KMS-11 (cell line): ENCODE measurements around the gene GLP1R.

Experiments used
- H2AFZ ChIP-seq: fragments of 200-600 bp; sonication (generic); 2 replicates; pipeline ENCODE4 v1.6.1; 2016; ENCODE audit warnings: antibody characterized with exemption, mixed run types, low read depth
- H3K27ac ChIP-seq: fragments of 200-600 bp; sonication (generic); 2 replicates; pipeline ENCODE4 v1.6.1; 2016; ENCODE audit warnings: mild to moderate bottlenecking, mixed run types
- H3K27me3 ChIP-seq: fragments of 200-600 bp; sonication (generic); 2 replicates; pipeline ENCODE4 v1.6.1; 2017; ENCODE audit warnings: mild to moderate bottlenecking, low read depth, mixed run types, moderate library complexity; ENCODE audit not compliant: insufficient read depth
- H3K36me3 ChIP-seq: fragments of 200-600 bp; sonication (generic); 2 replicates; pipeline ENCODE4 v1.6.1; 2017; ENCODE audit warnings: mild to moderate bottlenecking, mixed run types; ENCODE audit not compliant: insufficient read depth
- H3K4me1 ChIP-seq: fragments of 200-600 bp; sonication (generic); 2 replicates; pipeline ENCODE4 v1.6.1; 2016; ENCODE audit warnings: mild to moderate bottlenecking, low read depth, mixed run types; ENCODE audit not compliant: poor library complexity, severe bottlenecking
- H3K4me2 ChIP-seq: fragments of 200-600 bp; sonication (generic); 2 replicates; pipeline ENCODE4 v1.7.0; 2016; ENCODE audit warnings: mild to moderate bottlenecking, mixed run types
- H3K4me3 ChIP-seq: fragments of 200-600 bp; sonication (generic); IDR thresholded peaks from 2 replicates; pipeline ENCODE4 v1.6.1; 2017; ENCODE audit warnings: low read depth, low read length, mixed read lengths; ENCODE audit not compliant: insufficient read depth
- H3K79me2 ChIP-seq: fragments of 200-600 bp; sonication (generic); 2 replicates; pipeline ENCODE4 v1.6.1; 2016; ENCODE audit warnings: low read depth, mixed run types; ENCODE audit not compliant: insufficient read depth
- H3K9ac ChIP-seq: fragments of 200-600 bp; sonication (generic); 2 replicates; pipeline ENCODE4 v1.6.1; 2016; ENCODE audit warnings: mild to moderate bottlenecking, mixed run types
- H4K20me1 ChIP-seq: fragments of 200-600 bp; sonication (generic); 2 replicates; pipeline ENCODE4 v1.6.1; 2016; ENCODE audit warnings: mild to moderate bottlenecking, mixed run types; ENCODE audit not compliant: insufficient read depth
- TF ChIP-seq, protein P1 (sequence below): fragments of 200-600 bp; sonication (generic); conservative IDR thresholded peaks from 2 replicates; pipeline ENCODE4 v1.6.1; 2017; ENCODE audit warnings: low read depth, mild to moderate bottlenecking, antibody characterized with exemption, low read length, moderate library complexity, mixed read lengths

Gene GLP1R

DNA sequence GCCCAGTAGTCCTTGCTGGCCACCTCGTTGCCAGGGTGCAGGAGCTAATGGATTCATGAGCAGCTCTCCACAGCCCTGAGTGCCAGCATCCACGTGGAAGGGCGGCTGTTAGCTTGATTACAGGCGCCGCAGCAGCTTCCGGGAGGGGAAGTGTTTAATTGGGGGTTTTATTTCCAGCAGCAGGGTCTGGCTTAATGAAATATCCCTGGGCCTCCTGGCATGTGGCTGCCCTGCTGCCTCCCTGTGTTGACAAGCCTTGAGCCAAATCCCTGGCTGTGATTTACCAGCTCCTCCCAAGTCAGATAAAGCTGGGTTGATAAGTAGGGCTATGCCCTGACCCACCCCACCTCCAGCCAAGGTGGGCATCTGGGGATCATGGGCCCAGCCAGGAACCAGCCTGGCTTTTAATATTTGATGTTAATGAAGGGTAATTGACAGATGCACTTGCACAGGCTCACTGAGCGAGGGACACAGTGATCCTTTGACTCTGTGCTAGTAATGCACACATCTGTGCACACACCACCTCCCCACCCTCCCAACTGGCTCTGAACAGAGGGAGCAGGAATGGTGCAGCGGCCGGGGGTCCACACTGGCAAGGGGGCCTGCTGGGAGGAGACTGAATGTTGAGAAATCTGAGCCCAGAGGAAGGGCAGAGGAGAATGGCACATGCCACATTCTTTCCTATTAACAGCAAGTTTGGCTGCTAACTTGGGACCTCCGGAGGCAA, 13.6 kb downstream of the GLP1R start:
- no peaks in the 10 kb centered on the region for H3K79me2 ChIP-seq
- H3K4me1 ChIP-seq, result no peaks in the 10 kb centered on the region
- TF ChIP-seq, protein P1, sequence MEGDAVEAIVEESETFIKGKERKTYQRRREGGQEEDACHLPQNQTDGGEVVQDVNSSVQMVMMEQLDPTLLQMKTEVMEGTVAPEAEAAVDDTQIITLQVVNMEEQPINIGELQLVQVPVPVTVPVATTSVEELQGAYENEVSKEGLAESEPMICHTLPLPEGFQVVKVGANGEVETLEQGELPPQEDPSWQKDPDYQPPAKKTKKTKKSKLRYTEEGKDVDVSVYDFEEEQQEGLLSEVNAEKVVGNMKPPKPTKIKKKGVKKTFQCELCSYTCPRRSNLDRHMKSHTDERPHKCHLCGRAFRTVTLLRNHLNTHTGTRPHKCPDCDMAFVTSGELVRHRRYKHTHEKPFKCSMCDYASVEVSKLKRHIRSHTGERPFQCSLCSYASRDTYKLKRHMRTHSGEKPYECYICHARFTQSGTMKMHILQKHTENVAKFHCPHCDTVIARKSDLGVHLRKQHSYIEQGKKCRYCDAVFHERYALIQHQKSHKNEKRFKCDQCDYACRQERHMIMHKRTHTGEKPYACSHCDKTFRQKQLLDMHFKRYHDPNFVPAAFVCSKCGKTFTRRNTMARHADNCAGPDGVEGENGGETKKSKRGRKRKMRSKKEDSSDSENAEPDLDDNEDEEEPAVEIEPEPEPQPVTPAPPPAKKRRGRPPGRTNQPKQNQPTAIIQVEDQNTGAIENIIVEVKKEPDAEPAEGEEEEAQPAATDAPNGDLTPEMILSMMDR, result no peak
- no peaks in the 10 kb centered on the region for H3K36me3 ChIP-seq
- H4K20me1 ChIP-seq, result no peaks in the 10 kb centered on the region
- no peak overlapping the region for H3K4me3 ChIP-seq
- no peaks in the 10 kb centered on the region for H3K27me3 ChIP-seq
- no peak overlapping the region for H3K27ac ChIP-seq
- no peak overlapping the region for H3K4me2 ChIP-seq
- no peak overlapping the region for H2AFZ ChIP-seq
- H3K9ac ChIP-seq, result no peak overlapping the region

DNA sequence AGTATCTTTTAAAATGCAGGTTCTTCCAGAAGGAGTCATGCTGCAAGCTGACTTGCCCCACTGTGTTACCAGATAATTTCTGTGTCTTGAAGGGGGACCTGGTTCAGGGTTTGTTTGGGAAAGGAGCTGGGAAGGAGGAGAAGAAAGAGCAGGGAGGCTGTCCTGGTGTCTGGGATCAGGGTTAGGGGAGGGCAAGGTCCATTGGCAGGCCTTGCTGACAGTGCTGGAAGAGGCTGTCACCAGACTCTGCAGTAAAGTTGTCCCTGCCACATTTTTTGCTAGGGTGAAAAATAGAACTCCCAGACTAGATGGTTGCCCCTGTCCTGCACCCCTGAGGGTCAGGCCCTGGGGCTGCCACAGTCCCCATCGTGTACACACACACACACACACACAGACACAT, 14.9 kb downstream of the GLP1R start:
- H3K4me3 ChIP-seq, result no peak overlapping the region
- H4K20me1 ChIP-seq, result no peaks in the 10 kb centered on the region
- H3K79me2 ChIP-seq, result no peaks in the 10 kb centered on the region
- no peak overlapping the region for H2AFZ ChIP-seq
- no peak overlapping the region for H3K27ac ChIP-seq
- no peak overlapping the region for H3K9ac ChIP-seq
- H3K36me3 ChIP-seq, result no peaks in the 10 kb centered on the region
- H3K4me1 ChIP-seq, result no peaks in the 10 kb centered on the region
- H3K4me2 ChIP-seq, result no peak overlapping the region
- no peaks in the 10 kb centered on the region for H3K27me3 ChIP-seq
- TF ChIP-seq, protein P1, result no peak

- Histone ChIP-seq H3K4me1 (no peaks in the 10 kb centered on the region), H3K27ac (no peak overlapping the region), H3K79me2 (no peaks in the 10 kb centered on the region), H3K4me2 (no peak overlapping the region), H4K20me1 (no peaks in the 10 kb centered on the region), H2AFZ (no peak overlapping the region), H3K4me3 (no peak overlapping the region), H3K36me3 (no peaks in the 10 kb centered on the region), H3K27me3 (no peaks in the 10 kb centered on the region), H3K9ac (no peak overlapping the region)
- TF ChIP-seq, protein P1, result no peak
These were observed 17.0 kb downstream of the GLP1R start for GRCh38 chr6:39065561-39065960.

GRCh38 chr6:39068391-39068790, 19.8 kb downstream of the GLP1R start:
- Histone ChIP-seq H4K20me1 (no peaks in the 10 kb centered on the region), H3K9ac (no peak overlapping the region), H3K4me2 (no peak overlapping the region), H3K4me1 (no peaks in the 10 kb centered on the region), H3K79me2 (no peaks in the 10 kb centered on the region), H3K36me3 (no peaks in the 10 kb centered on the region), H3K4me3 (no peak overlapping the region), H2AFZ (no peak overlapping the region), H3K27ac (no peak overlapping the region), H3K27me3 (no peaks in the 10 kb centered on the region)
- TF ChIP-seq, protein P1, result no peak
